Measurements from ENCODE around the gene METTL8.

Gene METTL8

DNA sequence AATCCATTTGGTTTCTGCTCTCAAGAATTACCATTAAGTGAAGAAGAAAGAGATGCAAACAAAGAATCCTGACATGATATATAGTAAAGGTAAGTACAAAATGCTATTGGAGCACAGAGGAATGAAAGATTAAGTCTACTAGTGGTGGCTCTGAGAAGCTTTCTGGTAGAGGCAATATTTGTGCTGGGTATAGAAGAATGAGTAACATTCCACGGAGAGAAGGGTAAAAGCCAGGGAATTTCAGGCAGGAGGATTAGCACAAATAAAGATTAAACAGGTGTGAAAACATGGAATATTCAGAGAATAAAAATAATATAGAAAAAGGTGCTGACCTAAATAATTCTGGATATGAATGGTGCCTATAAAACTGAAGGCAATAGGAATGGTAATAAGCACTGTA lies 31.8 kb downstream of the METTL8 start:
- H3K27ac ChIP-seq: no peak overlapping the region
- peaks cover 8% of the 10 kb centered on the region; the same call in 1 of the 2 replicates for H3K9me3 ChIP-seq (ENCODE audit: low read depth, low read length)
- TF ChIP-seq EZH2 (IDR thresholded peaks at IDR 0.05) (no peak), FOXP2 (optimal IDR thresholded peaks at IDR 0.05; ENCODE audit: control extremely low read depth, extremely low read length, insufficient read depth) (no peak), POLR2AphosphoS5 (IDR thresholded peaks at IDR 0.05; ENCODE audit: borderline replicate concordance, low read depth, low read length) (no peak)
- H3K9ac ChIP-seq (ENCODE audit: insufficient read length): no peak overlapping the region
- no peak for DNase-seq (ENCODE audit: low read depth, low spot score)
- no peak overlapping the region for H3K4me3 ChIP-seq
- peaks cover 9% of the 10 kb centered on the region for H3K36me3 ChIP-seq (ENCODE audit: insufficient read depth, low read length)

DNA sequence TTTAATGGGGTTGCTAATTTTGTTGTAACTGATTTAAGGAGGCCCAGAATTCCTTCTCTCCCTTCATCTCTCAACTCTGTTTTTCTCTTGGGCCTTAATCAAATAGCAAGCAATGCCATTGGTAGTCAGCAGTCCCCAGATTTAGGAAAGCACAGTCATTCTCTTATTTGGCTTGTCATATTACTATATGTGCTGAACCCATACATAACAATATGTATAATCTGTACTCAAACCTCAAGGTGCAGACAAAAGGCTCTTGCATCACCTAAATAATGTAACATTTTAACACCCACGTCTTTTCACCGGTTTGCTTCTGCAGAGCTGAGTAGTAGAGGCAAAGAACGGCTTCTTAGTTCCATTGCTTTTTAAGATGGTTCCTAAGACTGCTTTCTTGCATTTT lies 33.4 kb downstream of the METTL8 start:
- DNase-seq (ENCODE audit: low read depth, low spot score): no peak
- Histone ChIP-seq H3K9ac (ENCODE audit: insufficient read length) (no peak overlapping the region), H3K4me3 (no peak overlapping the region), H3K27ac (no peak overlapping the region), H3K9me3 (ENCODE audit: low read depth, low read length) (peaks cover 8% of the 10 kb centered on the region; the same call in 1 of the 2 replicates), H3K36me3 (ENCODE audit: insufficient read depth, low read length) (peaks cover 9% of the 10 kb centered on the region)
- TF ChIP-seq POLR2AphosphoS5 (IDR thresholded peaks at IDR 0.05; ENCODE audit: borderline replicate concordance, low read depth, low read length) (no peak), FOXP2 (optimal IDR thresholded peaks at IDR 0.05; ENCODE audit: control extremely low read depth, extremely low read length, insufficient read depth) (no peak), EZH2 (IDR thresholded peaks at IDR 0.05) (no peak)

DNA sequence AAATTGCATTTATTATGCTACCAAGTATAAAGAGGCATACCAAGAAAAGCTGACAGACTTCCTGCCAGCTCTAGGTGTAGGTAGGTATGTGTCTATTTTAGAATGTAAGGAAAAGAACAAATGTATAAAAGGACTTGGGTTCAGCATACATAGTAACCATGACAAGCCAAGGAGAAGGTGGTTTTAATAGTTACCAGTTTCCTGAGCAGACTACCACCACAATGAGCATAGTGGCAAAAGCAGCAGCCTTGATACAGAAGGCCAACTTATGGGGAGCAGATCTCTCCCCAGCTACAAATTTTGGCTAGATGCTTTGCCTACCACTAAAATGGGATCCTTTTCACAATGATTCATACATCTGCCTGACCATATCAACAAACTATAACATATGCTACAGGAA lies 34.5 kb downstream of the METTL8 start:
- TF ChIP-seq POLR2AphosphoS5 (IDR thresholded peaks at IDR 0.05; ENCODE audit: borderline replicate concordance, low read depth, low read length) (no peak), EZH2 (IDR thresholded peaks at IDR 0.05) (no peak), FOXP2 (optimal IDR thresholded peaks at IDR 0.05; ENCODE audit: control extremely low read depth, extremely low read length, insufficient read depth) (no peak)
- DNase-seq (ENCODE audit: low read depth, low spot score): no peak
- Histone ChIP-seq H3K9me3 (ENCODE audit: low read depth, low read length) (peaks cover 8% of the 10 kb centered on the region; the same call in 1 of the 2 replicates), H3K27ac (no peak overlapping the region), H3K4me3 (no peak overlapping the region), H3K9ac (ENCODE audit: insufficient read length) (no peak overlapping the region), H3K36me3 (ENCODE audit: insufficient read depth, low read length) (peaks cover 9% of the 10 kb centered on the region)

DNA sequence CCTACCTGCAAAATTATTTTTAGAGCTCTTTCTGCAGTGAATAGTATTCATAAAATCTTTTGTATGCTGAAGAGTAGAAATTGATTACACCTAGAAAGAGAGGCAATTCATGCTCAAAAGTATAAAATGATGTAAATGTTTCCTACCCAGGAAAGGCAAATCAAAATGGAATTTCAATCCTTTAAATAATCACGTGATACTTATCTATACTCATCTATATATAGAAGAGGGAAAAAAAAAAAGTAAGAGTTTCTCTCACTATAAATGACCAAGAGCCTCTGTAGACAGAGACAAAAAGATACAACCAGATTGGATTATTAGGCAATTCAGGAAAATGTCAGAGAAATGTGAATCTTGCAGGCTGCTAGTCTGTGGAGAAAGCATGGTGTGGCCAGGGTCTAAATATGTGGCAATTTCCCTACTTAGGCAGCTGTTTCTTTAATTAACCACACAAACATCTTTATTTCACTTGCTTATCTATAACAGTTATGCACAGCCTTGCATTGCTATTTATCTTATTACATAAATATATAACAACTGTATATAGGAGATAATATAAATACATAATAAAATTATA lies 39.5 kb downstream of the METTL8 start:
- no peak for DNase-seq (ENCODE audit: low read depth, low spot score)
- Histone ChIP-seq H3K9ac (ENCODE audit: insufficient read length) (no peak overlapping the region), H3K9me3 (ENCODE audit: low read depth, low read length) (peaks cover 8% of the 10 kb centered on the region; the same call in 1 of the 2 replicates), H3K4me3 (no peak overlapping the region), H3K27ac (no peak overlapping the region), H3K36me3 (ENCODE audit: insufficient read depth, low read length) (peaks cover 6% of the 10 kb centered on the region)
- TF ChIP-seq POLR2AphosphoS5 (IDR thresholded peaks at IDR 0.05; ENCODE audit: borderline replicate concordance, low read depth, low read length): no peak
- TF ChIP-seq EZH2 (IDR thresholded peaks at IDR 0.05): no peak
- TF ChIP-seq FOXP2 (optimal IDR thresholded peaks at IDR 0.05; ENCODE audit: control extremely low read depth, extremely low read length, insufficient read depth): no peak

DNA sequence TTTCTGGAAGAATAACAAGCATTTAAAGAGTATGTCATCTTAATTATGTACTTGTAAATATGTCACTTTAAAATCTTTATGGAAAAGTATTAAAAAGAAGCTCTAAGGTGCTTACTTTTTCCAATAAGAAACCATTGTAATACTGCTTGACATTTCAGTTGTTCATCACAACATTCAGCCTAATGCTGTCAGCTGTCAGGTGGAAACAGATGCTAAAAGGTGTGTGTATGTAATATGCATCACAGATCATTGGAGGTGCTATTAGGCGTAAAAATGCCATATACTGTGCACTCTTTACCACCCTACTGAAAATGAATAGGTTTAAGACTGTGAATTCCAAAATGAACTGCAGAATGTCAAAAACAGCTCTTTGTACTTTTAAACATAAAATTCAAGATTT lies 40.3 kb downstream of the METTL8 start:
- DNase-seq (ENCODE audit: low read depth, low spot score): no peak
- peaks cover 8% of the 10 kb centered on the region; the same call in 1 of the 2 replicates for H3K9me3 ChIP-seq (ENCODE audit: low read depth, low read length)
- H3K9ac ChIP-seq (ENCODE audit: insufficient read length): no peak overlapping the region
- H3K36me3 ChIP-seq (ENCODE audit: insufficient read depth, low read length): peaks cover 6% of the 10 kb centered on the region
- TF ChIP-seq FOXP2 (optimal IDR thresholded peaks at IDR 0.05; ENCODE audit: control extremely low read depth, extremely low read length, insufficient read depth) (no peak), EZH2 (IDR thresholded peaks at IDR 0.05) (no peak), POLR2AphosphoS5 (IDR thresholded peaks at IDR 0.05; ENCODE audit: borderline replicate concordance, low read depth, low read length) (no peak)
- no peak overlapping the region for H3K4me3 ChIP-seq
- H3K27ac ChIP-seq: no peak overlapping the region

DNA sequence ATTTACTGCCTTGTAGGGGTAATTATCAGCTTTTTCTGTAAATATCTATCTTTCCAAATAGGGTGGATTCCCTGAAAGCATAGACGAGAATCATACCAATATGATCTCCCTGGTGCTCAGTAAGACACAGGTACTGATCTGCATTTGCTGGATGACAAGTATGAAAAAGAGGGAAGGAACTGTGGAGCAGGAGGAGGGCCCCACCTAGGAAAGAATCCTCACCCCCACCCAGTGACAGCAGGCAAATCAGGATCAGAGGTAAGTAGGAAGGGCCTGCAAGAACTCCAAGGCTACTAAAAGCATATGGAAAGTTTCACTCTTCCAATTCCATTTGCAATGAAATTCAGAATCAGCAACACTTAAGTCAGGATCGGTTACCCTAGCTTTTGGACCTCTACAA lies 42.3 kb downstream of the METTL8 start:
- no peak for TF ChIP-seq FOXP2 (optimal IDR thresholded peaks at IDR 0.05; ENCODE audit: control extremely low read depth, extremely low read length, insufficient read depth)
- TF ChIP-seq EZH2 (IDR thresholded peaks at IDR 0.05): no peak
- no peak for TF ChIP-seq POLR2AphosphoS5 (IDR thresholded peaks at IDR 0.05; ENCODE audit: borderline replicate concordance, low read depth, low read length)
- H3K9me3 ChIP-seq (ENCODE audit: low read depth, low read length): no peaks in the 10 kb centered on the region
- H3K9ac ChIP-seq (ENCODE audit: insufficient read length): no peak overlapping the region
- H3K27ac ChIP-seq: no peak overlapping the region
- H3K4me3 ChIP-seq: no peak overlapping the region
- no peaks in the 10 kb centered on the region for H3K36me3 ChIP-seq (ENCODE audit: insufficient read depth, low read length)
- DNase-seq (ENCODE audit: low read depth, low spot score): no peak

DNA sequence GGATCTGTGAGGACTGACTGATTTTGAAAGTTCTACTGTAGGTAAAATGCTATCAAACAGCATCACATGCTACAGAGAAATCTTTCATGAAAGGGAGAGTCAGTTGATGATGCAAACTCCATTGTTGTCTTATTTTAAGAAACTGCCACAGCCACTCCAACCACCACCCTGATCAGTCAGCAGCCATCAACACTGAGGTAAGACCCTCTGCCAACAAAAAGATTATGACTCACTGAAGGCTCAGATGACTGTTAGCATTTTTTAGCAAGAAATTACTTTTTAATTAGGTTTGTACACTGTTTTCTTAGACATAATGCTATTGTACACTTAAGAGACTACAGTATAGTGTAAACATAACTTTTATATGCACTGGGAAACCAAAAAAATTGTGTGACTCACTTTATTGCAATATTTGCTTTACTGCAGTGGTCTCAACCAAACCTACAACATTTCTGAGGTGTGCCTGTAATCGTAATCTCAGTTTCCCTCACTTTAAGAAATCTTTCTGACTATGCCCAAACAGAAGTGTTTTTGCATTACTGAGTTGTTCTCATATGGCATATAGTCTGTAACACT lies 42.8 kb downstream of the METTL8 start:
- no peaks in the 10 kb centered on the region for H3K36me3 ChIP-seq (ENCODE audit: insufficient read depth, low read length)
- DNase-seq (ENCODE audit: low read depth, low spot score): no peak
- no peaks in the 10 kb centered on the region for H3K9me3 ChIP-seq (ENCODE audit: low read depth, low read length)
- TF ChIP-seq POLR2AphosphoS5 (IDR thresholded peaks at IDR 0.05; ENCODE audit: borderline replicate concordance, low read depth, low read length) (no peak), EZH2 (IDR thresholded peaks at IDR 0.05) (no peak), FOXP2 (optimal IDR thresholded peaks at IDR 0.05; ENCODE audit: control extremely low read depth, extremely low read length, insufficient read depth) (no peak)
- H3K9ac ChIP-seq (ENCODE audit: insufficient read length): no peak overlapping the region
- no peak overlapping the region for H3K27ac ChIP-seq
- no peak overlapping the region for H3K4me3 ChIP-seq

DNA sequence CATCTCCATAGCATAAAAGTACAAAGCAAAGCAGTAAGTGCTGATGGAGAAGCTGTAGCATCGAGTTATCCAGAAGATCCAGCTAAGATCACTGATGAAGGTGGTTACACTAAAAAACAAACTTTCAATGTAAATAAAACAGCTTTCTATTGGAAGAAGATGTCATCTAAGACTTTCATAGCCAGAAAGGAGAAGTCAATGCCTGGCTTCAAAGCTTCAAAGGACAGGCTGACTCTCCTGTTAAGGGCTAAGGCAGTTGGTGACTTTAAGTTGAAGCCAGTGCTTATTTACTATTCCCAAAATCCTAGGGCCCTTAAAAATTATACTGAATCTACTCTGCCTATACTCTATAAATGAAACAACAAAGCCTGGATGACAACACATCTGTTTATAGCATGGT lies 44.0 kb downstream of the METTL8 start:
- H3K27ac ChIP-seq: no peak overlapping the region

More for the DNA sequence above, 44.0 kb downstream of the METTL8 start:
- Histone ChIP-seq H3K36me3 (ENCODE audit: insufficient read depth, low read length) (no peaks in the 10 kb centered on the region), H3K9ac (ENCODE audit: insufficient read length) (no peak overlapping the region), H3K9me3 (ENCODE audit: low read depth, low read length) (no peaks in the 10 kb centered on the region), H3K4me3 (no peak overlapping the region)
- no peak for DNase-seq (ENCODE audit: low read depth, low spot score)
- TF ChIP-seq EZH2 (IDR thresholded peaks at IDR 0.05) (no peak), FOXP2 (optimal IDR thresholded peaks at IDR 0.05; ENCODE audit: control extremely low read depth, extremely low read length, insufficient read depth) (no peak), POLR2AphosphoS5 (IDR thresholded peaks at IDR 0.05; ENCODE audit: borderline replicate concordance, low read depth, low read length) (no peak)

Data from SK-N-MC (cell line).